ENCODE results near the gene GCNT4.

The GCNT4 gene

DNA sequence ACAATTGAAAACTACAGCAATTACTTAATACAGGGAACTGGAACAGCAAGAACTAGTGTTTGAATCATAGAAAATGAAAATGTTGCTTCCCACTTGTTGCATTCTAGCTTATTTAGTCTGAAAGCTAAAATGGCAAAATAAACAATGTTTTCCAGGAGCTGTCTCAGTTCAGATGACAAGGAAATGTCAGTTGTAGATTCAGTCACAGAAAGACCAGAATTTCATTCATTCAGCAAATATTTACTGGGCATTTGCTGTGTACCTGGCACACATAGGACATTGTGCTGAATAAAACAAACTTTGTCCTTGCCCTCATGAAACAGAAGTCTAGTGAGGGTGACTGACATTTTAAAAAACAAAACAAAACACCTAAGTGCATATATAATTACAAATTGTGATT, 41.5 kb downstream of the GCNT4 start:
- no peak for DNase-seq

DNA sequence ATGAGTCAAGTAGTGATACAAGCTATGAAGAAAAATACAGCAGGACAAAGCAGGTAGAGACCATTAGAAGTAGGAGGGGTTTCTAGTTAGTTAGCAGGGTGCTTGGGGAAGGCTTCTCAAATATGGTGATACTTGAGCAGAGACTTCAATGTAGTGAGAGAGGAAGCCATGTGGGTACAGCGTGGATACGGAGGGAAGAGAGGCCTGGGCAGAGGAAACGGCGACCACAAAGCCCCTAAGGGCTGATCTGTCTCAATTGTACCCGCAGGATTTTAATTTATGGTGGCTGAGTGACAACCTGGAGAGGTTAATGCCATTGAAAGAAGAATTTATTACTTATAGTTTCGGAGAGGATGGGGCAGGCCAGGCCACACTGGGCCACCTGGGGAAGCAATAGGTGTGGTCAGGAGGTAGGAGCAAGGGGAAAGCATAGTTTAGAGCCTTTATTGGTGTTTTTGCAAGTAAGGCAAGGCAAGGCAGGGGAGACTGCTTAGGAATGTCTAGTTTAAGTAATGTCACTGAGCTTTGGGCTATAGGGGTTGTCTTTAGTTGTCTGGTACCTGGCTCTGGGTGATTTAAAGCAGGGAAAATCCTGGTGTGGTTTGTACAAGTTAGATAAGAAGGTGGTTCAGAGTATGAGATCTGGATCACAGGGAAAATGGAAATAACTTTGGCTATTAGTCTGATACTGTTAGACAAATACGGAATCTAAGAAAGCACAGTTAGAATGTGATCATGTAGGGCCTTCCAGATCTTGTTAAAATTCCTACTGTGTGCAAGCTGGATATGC, 42.6 kb downstream of the GCNT4 start:
- no peak for DNase-seq

DNA sequence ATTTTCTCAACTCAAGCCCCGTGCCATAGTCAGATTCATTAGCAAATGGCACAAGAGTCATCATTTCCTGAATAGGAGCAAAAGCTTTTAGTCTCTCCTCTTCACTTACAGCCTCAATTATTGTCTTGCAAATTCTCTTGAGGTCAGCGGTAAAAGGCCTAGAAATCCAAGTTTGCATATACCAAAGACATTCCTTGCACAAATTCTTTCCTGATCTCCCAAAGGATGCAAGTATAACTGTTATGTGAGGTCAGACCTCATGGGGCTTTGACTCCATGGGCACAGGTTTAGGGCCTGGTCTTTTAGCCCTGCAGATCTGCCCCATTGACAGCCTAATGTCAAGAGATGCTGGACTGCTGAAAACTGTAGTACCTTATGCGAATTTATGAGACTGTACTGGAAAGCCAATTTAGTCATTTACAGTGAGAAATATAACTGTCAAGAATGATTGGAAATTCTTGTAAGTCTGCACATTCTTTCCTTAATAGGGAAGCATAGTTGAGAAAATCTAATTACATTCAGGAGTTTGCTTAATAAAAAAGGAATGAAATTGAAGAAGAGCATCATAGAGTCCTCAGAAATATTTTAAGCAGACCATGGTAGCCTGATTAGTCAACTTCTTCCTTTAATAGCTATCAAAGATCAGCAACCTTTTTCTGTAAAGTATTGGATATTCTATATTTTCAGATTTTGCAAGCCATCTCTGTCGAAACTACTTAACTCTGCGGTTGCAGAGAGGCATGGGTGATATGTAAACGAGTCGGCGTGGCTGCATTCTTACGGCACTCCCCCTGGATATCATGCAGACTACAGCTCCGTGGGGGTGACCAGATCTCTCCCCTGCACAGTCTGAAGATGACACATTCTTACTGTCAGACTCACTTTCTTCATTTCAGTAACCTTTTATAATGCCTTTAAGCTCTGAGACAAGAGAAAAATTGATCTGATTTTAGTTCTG, 45.2 kb downstream of the GCNT4 start:
- DNase-seq, result no peak

DNA sequence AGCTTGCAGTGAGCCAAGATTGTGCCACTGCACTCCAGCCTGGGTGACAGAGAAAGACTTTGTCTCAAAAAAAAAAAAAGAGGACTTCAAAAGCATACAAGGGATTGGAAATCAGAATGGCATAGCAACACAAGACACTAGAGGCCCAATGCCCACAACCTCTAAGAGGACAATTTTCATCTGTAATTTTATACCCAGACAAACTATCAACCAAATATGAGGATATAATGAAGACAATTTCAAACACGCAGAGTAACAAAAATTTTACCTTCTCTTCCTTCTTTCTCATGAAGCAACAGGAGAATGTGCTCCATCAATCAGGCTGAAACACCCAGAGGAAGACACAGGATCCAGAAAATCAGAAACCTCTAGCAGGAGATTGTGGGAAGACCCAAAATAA, 46.8 kb downstream of the GCNT4 start:
- DNase-seq, result no peak
